HEK293 (cell line): Measurements from ENCODE around the gene RBM4B.

Experiments used
- HOXA7 ChIP-seq: sonication (generic); formaldehyde crosslinking; IDR thresholded peaks from 2 replicates; pipeline ENCODE4 v1.8.1; 2022; ENCODE audit warnings: missing genetic modification reagents, borderline replicate concordance
- MEIS1 ChIP-seq: sonication (generic); formaldehyde crosslinking; IDR thresholded peaks from 2 replicates; pipeline ENCODE4 v1.8.1; 2022; ENCODE audit warnings: missing genetic modification reagents, mild to moderate bottlenecking, borderline replicate concordance
- ZBTB44 ChIP-seq: fragments of 450-650 bp; IDR thresholded peaks from 2 replicates; pipeline ENCODE4 v1.5.1; 2018; ENCODE audit warnings: missing biosample characterization, mild to moderate bottlenecking, missing genetic modification characterization
- ZNF223 ChIP-seq: fragments of 450-650 bp; formaldehyde crosslinking; IDR thresholded peaks from 2 replicates; pipeline ENCODE4 v1.5.1; 2016; ENCODE audit warnings: missing biosample characterization, missing genetic modification characterization
- ZNF558 ChIP-seq: fragments of 450-650 bp; formaldehyde crosslinking; IDR thresholded peaks from 2 replicates; pipeline ENCODE4 v1.5.1; 2016; ENCODE audit warnings: missing biosample characterization, missing genetic modification characterization
- ZNF776 ChIP-seq: fragments of 450-650 bp; formaldehyde crosslinking; IDR thresholded peaks from 2 replicates; pipeline ENCODE4 v1.5.0; 2017; ENCODE audit warnings: missing biosample characterization, missing genetic modification characterization, borderline replicate concordance
- TF ChIP-seq, protein P1 (sequence below): fragments of 450-650 bp; formaldehyde crosslinking; IDR thresholded peaks from 2 replicates; pipeline ENCODE4 v1.5.1; 2016; ENCODE audit warnings: missing biosample characterization, missing genetic modification characterization
- TF ChIP-seq, protein P2 (sequence below): fragments of 450-650 bp; formaldehyde crosslinking; IDR thresholded peaks from 2 replicates; pipeline ENCODE4 v1.5.1; 2016; ENCODE audit warnings: missing biosample characterization, missing genetic modification characterization

DNA sequence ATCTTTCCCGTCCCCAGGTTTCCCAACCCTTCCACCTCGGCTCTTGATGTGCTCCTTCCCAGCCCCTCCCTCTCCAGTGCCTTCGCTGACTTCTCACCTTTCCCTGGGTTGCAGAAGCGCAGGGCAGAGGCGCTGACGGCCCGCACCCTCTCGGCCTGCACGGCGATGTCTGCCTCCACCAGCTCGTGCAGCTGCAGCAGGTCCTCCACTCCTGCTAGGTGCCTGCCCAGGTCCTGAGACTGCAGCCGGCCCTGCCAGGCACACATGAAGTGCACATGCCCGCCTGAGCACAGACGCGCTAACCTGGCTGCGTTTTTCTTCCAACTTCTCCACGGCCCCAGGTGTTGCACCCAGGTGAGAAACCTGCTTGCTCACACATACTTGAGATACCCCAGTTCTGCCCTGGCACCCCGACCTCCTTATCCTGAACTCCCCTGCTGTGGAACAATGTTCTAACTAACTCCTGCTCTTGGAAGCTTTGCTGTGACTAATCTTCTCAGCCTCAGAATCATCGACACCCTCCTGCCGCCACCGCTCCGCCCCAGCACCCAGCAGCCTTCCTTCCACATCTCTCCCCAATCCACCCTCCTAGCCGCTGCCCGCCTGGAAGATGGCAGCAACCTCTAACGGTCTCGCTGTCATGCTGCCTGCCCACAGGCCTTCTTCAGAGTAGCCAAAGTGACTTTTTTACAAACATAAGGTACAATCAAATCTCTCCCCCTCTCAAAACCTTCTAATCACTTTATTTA is 28.1 kb upstream of the RBM4B start:
- no peak for TF ChIP-seq ZNF223
- TF ChIP-seq, protein P1, sequence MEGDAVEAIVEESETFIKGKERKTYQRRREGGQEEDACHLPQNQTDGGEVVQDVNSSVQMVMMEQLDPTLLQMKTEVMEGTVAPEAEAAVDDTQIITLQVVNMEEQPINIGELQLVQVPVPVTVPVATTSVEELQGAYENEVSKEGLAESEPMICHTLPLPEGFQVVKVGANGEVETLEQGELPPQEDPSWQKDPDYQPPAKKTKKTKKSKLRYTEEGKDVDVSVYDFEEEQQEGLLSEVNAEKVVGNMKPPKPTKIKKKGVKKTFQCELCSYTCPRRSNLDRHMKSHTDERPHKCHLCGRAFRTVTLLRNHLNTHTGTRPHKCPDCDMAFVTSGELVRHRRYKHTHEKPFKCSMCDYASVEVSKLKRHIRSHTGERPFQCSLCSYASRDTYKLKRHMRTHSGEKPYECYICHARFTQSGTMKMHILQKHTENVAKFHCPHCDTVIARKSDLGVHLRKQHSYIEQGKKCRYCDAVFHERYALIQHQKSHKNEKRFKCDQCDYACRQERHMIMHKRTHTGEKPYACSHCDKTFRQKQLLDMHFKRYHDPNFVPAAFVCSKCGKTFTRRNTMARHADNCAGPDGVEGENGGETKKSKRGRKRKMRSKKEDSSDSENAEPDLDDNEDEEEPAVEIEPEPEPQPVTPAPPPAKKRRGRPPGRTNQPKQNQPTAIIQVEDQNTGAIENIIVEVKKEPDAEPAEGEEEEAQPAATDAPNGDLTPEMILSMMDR = no peak
- TF ChIP-seq ZBTB44 (tag by site-specific recombination) = no peak
- no peak for TF ChIP-seq ZNF558 (tag by site-specific recombination)
- TF ChIP-seq, protein P2, sequence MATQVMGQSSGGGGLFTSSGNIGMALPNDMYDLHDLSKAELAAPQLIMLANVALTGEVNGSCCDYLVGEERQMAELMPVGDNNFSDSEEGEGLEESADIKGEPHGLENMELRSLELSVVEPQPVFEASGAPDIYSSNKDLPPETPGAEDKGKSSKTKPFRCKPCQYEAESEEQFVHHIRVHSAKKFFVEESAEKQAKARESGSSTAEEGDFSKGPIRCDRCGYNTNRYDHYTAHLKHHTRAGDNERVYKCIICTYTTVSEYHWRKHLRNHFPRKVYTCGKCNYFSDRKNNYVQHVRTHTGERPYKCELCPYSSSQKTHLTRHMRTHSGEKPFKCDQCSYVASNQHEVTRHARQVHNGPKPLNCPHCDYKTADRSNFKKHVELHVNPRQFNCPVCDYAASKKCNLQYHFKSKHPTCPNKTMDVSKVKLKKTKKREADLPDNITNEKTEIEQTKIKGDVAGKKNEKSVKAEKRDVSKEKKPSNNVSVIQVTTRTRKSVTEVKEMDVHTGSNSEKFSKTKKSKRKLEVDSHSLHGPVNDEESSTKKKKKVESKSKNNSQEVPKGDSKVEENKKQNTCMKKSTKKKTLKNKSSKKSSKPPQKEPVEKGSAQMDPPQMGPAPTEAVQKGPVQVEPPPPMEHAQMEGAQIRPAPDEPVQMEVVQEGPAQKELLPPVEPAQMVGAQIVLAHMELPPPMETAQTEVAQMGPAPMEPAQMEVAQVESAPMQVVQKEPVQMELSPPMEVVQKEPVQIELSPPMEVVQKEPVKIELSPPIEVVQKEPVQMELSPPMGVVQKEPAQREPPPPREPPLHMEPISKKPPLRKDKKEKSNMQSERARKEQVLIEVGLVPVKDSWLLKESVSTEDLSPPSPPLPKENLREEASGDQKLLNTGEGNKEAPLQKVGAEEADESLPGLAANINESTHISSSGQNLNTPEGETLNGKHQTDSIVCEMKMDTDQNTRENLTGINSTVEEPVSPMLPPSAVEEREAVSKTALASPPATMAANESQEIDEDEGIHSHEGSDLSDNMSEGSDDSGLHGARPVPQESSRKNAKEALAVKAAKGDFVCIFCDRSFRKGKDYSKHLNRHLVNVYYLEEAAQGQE (tag by site-specific recombination) = no peak
- TF ChIP-seq HOXA7 (CRISPR knock-in tag) = no peak
- TF ChIP-seq MEIS1 (CRISPR knock-in tag) = no peak
- no peak for TF ChIP-seq ZNF776 (tag by site-specific recombination)
